ENCODE results near the gene CHCHD6.

The CHCHD6 gene

GRCh38 chr3:126937533-126937932, 233.5 kb downstream of the CHCHD6 start:
- Histone ChIP-seq H3K4me1 (ENCODE audit: control insufficient read depth, insufficient read depth, low read length) (no peaks in the 10 kb centered on the region), H3K4me3 (ENCODE audit: low read depth, low read length) (no peak overlapping the region), H3K27ac (ENCODE audit: low read depth, low read length) (no peak overlapping the region), H3K27me3 (ENCODE audit: control insufficient read depth, insufficient read depth, low read length) (no peaks in the 10 kb centered on the region), H3K9me3 (ENCODE audit: control insufficient read depth, insufficient read depth, low read length) (no peaks in the 10 kb centered on the region), H3K9ac (ENCODE audit: low read depth, low read length) (no peak overlapping the region), H3K36me3 (ENCODE audit: control insufficient read depth, insufficient read depth, low read length) (no peaks in the 10 kb centered on the region)

- H3K9ac ChIP-seq (ENCODE audit: low read depth, low read length): no peak overlapping the region
Measured at GRCh38 chr3:126937973-126938372, 233.9 kb downstream of the CHCHD6 start.

DNA sequence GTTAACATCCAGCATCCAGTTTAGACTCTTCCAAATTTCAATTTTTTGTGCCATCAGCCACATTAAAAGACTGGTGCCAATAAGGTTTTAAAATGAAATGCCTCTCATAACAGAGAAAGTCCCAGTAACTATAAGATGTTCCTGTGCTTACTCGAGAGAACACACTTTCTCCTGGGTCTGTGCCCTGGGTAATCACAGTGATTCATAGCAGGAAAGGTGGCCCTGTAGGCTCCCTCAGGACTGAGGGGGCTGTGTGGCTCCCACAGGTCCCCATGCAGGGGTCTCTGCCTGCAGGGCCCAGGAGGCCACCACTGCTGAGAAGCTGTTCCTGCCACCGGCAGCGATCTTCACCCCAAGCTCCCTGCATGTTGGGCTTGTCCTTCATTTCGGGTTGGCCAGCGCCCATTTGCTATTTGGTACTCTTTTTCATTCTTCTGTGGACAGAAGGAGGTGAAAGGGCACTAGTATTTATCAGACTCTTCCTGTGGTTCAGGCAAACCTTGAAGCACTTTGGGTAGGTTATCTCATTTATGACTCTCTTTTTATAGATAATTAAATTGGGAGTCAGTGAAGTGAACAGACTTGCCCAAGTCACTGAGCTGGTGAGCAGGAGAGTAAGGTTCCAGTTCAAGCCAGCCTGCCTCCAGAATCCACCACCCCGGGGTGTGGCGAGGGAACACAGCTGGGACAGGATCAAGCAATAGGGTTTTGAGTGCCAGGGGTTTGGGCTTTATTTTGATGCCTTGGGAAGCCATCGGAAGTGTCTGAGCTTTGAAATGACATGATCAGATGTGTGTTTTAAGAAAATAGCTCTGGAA, 234.7 kb downstream of the CHCHD6 start:
- H3K4me1 ChIP-seq (ENCODE audit: control insufficient read depth, insufficient read depth, low read length): no peaks in the 10 kb centered on the region
- H3K27ac ChIP-seq (ENCODE audit: low read depth, low read length): no peak overlapping the region
- no peak overlapping the region for H3K9ac ChIP-seq (ENCODE audit: low read depth, low read length)
- no peak overlapping the region for H3K4me3 ChIP-seq (ENCODE audit: low read depth, low read length)
- H3K9me3 ChIP-seq (ENCODE audit: control insufficient read depth, insufficient read depth, low read length): no peaks in the 10 kb centered on the region
- H3K27me3 ChIP-seq (ENCODE audit: control insufficient read depth, insufficient read depth, low read length): no peaks in the 10 kb centered on the region
- no peaks in the 10 kb centered on the region for H3K36me3 ChIP-seq (ENCODE audit: control insufficient read depth, insufficient read depth, low read length)

More at GRCh38 chr3:126937973-126938372, 233.9 kb downstream of the CHCHD6 start:
- Histone ChIP-seq H3K4me1 (ENCODE audit: control insufficient read depth, insufficient read depth, low read length) (no peaks in the 10 kb centered on the region), H3K9me3 (ENCODE audit: control insufficient read depth, insufficient read depth, low read length) (no peaks in the 10 kb centered on the region), H3K27ac (ENCODE audit: low read depth, low read length) (no peak overlapping the region), H3K27me3 (ENCODE audit: control insufficient read depth, insufficient read depth, low read length) (no peaks in the 10 kb centered on the region), H3K36me3 (ENCODE audit: control insufficient read depth, insufficient read depth, low read length) (no peaks in the 10 kb centered on the region), H3K4me3 (ENCODE audit: low read depth, low read length) (no peak overlapping the region)

GRCh38 chr3:126939338-126939718, 235.3 kb downstream of the CHCHD6 start:
- Histone ChIP-seq H3K9ac (ENCODE audit: low read depth, low read length) (no peak overlapping the region), H3K4me1 (ENCODE audit: control insufficient read depth, insufficient read depth, low read length) (no peaks in the 10 kb centered on the region), H3K27me3 (ENCODE audit: control insufficient read depth, insufficient read depth, low read length) (no peaks in the 10 kb centered on the region), H3K27ac (ENCODE audit: low read depth, low read length) (no peak overlapping the region), H3K36me3 (ENCODE audit: control insufficient read depth, insufficient read depth, low read length) (no peaks in the 10 kb centered on the region), H3K4me3 (ENCODE audit: low read depth, low read length) (no peak overlapping the region), H3K9me3 (ENCODE audit: control insufficient read depth, insufficient read depth, low read length) (no peaks in the 10 kb centered on the region)

GRCh38 chr3:126939733-126940132, 235.7 kb downstream of the CHCHD6 start:
- H3K9me3 ChIP-seq (ENCODE audit: control insufficient read depth, insufficient read depth, low read length): no peaks in the 10 kb centered on the region
- H3K27me3 ChIP-seq (ENCODE audit: control insufficient read depth, insufficient read depth, low read length): no peaks in the 10 kb centered on the region
- H3K27ac ChIP-seq (ENCODE audit: low read depth, low read length): no peak overlapping the region
- no peak overlapping the region for H3K4me3 ChIP-seq (ENCODE audit: low read depth, low read length)
- no peak overlapping the region for H3K9ac ChIP-seq (ENCODE audit: low read depth, low read length)
- no peaks in the 10 kb centered on the region for H3K4me1 ChIP-seq (ENCODE audit: control insufficient read depth, insufficient read depth, low read length)
- no peaks in the 10 kb centered on the region for H3K36me3 ChIP-seq (ENCODE audit: control insufficient read depth, insufficient read depth, low read length)

GRCh38 chr3:126941721-126942270, 237.8 kb downstream of the CHCHD6 start:
- no peaks in the 10 kb centered on the region for H3K27me3 ChIP-seq (ENCODE audit: control insufficient read depth, insufficient read depth, low read length)
- no peaks in the 10 kb centered on the region for H3K4me1 ChIP-seq (ENCODE audit: control insufficient read depth, insufficient read depth, low read length)
- H3K27ac ChIP-seq (ENCODE audit: low read depth, low read length): no peak overlapping the region
- no peaks in the 10 kb centered on the region for H3K9me3 ChIP-seq (ENCODE audit: control insufficient read depth, insufficient read depth, low read length)
- H3K36me3 ChIP-seq (ENCODE audit: control insufficient read depth, insufficient read depth, low read length): no peaks in the 10 kb centered on the region
- no peak overlapping the region for H3K9ac ChIP-seq (ENCODE audit: low read depth, low read length)
- no peak overlapping the region for H3K4me3 ChIP-seq (ENCODE audit: low read depth, low read length)

GRCh38 chr3:126944089-126944965, 240.3 kb downstream of the CHCHD6 start:
- H3K36me3 ChIP-seq (ENCODE audit: control insufficient read depth, insufficient read depth, low read length): no peaks in the 10 kb centered on the region
- no peaks in the 10 kb centered on the region for H3K9me3 ChIP-seq (ENCODE audit: control insufficient read depth, insufficient read depth, low read length)
- no peak overlapping the region for H3K4me3 ChIP-seq (ENCODE audit: low read depth, low read length)
- H3K27ac ChIP-seq (ENCODE audit: low read depth, low read length): no peak overlapping the region
- H3K27me3 ChIP-seq (ENCODE audit: control insufficient read depth, insufficient read depth, low read length): no peaks in the 10 kb centered on the region
- H3K9ac ChIP-seq (ENCODE audit: low read depth, low read length): no peak overlapping the region
- H3K4me1 ChIP-seq (ENCODE audit: control insufficient read depth, insufficient read depth, low read length): no peaks in the 10 kb centered on the region

DNA sequence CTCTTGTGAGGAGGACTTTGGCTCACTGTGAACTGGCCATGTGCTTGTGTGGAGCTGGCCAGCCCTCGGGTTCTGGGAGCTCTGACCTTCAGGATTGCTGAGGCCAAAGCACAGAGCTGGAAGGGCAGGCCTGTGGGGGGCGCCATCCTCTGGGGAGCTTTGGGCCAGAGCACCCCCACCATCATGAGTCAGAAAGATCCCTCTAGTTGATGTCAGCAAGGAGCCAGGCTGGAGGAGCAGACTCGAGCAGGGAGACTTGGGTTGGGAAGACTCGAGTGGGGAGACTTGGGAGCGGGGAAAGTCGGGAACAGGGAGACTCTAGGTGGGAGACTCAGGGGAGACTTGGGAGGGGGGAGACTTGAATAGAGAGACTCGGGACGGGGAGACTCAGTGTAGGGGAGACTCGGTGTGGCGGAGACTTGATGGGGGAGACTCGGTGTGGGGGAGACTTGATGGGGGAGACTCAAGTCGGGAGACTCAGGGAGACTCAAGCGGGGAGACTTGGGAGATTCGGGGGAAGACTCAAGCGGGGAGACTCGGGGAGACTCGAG, 241.2 kb downstream of the CHCHD6 start:
- no peaks in the 10 kb centered on the region for H3K36me3 ChIP-seq (ENCODE audit: control insufficient read depth, insufficient read depth, low read length)
- no peak overlapping the region for H3K27ac ChIP-seq (ENCODE audit: low read depth, low read length)
- no peaks in the 10 kb centered on the region for H3K27me3 ChIP-seq (ENCODE audit: control insufficient read depth, insufficient read depth, low read length)
- H3K9me3 ChIP-seq (ENCODE audit: control insufficient read depth, insufficient read depth, low read length): no peaks in the 10 kb centered on the region
- no peak overlapping the region for H3K4me3 ChIP-seq (ENCODE audit: low read depth, low read length)
- H3K9ac ChIP-seq (ENCODE audit: low read depth, low read length): no peak overlapping the region
- no peaks in the 10 kb centered on the region for H3K4me1 ChIP-seq (ENCODE audit: control insufficient read depth, insufficient read depth, low read length)

- H3K9ac ChIP-seq (ENCODE audit: low read depth, low read length): no peak overlapping the region
- H3K27ac ChIP-seq (ENCODE audit: low read depth, low read length): no peak overlapping the region
- no peak overlapping the region for H3K4me3 ChIP-seq (ENCODE audit: low read depth, low read length)
- H3K4me1 ChIP-seq (ENCODE audit: control insufficient read depth, insufficient read depth, low read length): no peaks in the 10 kb centered on the region
- H3K27me3 ChIP-seq (ENCODE audit: control insufficient read depth, insufficient read depth, low read length): no peaks in the 10 kb centered on the region
- H3K9me3 ChIP-seq (ENCODE audit: control insufficient read depth, insufficient read depth, low read length): no peaks in the 10 kb centered on the region
- H3K36me3 ChIP-seq (ENCODE audit: control insufficient read depth, insufficient read depth, low read length): no peaks in the 10 kb centered on the region
Measured at GRCh38 chr3:126945891-126946290, 241.9 kb downstream of the CHCHD6 start.

DNA sequence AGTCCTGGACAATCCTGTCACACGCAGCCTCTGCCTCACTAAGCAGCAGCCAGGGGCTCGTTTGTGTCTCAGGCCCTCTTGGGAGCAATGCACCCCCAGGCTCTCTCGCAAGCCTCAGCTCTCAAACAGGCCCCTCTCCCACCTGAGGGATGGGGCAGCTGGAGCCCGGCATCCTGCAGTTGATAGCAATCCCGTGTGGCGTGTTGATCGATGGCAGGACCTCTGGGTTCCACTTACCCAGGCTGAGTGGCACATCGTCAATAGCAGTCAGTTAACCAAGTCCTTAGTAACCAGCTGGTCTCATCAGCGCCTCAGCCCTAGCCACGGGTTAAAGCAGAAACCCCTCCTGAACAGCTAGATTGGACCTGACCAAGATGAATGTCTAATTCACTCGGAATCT, 242.4 kb downstream of the CHCHD6 start:
- Histone ChIP-seq H3K9me3 (ENCODE audit: control insufficient read depth, insufficient read depth, low read length) (no peaks in the 10 kb centered on the region), H3K36me3 (ENCODE audit: control insufficient read depth, insufficient read depth, low read length) (no peaks in the 10 kb centered on the region), H3K27me3 (ENCODE audit: control insufficient read depth, insufficient read depth, low read length) (no peaks in the 10 kb centered on the region), H3K4me1 (ENCODE audit: control insufficient read depth, insufficient read depth, low read length) (no peaks in the 10 kb centered on the region), H3K9ac (ENCODE audit: low read depth, low read length) (no peak overlapping the region), H3K4me3 (ENCODE audit: low read depth, low read length) (no peak overlapping the region), H3K27ac (ENCODE audit: low read depth, low read length) (no peak overlapping the region)

Data from HUES48 (cell line).